ENCODE measurements around the gene PRMT5.

DNA sequence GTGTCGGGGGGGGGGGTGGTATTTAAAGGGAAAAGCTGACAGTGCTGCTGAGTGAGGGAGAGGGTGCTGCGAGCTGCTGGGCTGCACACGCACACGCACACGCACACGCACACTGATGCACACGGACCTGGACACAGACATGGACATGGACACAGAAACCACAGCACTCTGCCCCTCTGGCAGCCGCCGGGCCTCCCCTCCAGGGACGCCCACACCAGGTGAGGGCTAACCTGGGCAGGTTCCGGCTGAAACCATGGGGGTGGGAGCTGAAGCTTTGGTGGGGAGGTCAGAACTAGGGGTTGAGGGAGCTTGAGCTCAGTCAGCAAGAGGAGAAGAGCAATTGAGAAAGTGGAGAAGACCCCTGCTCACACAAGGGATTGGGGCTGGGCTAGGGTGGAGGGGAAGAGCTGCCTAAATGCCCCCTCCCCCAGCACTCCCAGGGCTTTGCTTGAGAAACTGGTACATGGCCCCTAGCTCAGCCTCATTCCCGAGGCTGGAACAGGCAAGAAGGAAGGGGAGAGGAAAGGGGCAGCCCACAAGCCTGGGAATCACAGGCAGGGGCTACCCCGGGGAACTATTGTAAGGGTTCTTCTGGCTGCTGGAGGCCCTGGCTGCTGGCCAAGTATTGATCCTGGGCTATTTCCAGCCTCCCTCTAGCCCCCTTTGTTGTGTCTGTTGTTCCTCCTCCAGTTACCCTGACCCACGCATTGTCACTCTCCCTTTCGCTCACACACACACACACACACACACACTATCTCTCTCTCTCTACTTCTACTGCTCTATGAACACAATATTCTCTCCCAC lies 45.8 kb downstream of the PRMT5 start, which contains the start of gene REM2:
- TF ChIP-seq, protein P1, sequence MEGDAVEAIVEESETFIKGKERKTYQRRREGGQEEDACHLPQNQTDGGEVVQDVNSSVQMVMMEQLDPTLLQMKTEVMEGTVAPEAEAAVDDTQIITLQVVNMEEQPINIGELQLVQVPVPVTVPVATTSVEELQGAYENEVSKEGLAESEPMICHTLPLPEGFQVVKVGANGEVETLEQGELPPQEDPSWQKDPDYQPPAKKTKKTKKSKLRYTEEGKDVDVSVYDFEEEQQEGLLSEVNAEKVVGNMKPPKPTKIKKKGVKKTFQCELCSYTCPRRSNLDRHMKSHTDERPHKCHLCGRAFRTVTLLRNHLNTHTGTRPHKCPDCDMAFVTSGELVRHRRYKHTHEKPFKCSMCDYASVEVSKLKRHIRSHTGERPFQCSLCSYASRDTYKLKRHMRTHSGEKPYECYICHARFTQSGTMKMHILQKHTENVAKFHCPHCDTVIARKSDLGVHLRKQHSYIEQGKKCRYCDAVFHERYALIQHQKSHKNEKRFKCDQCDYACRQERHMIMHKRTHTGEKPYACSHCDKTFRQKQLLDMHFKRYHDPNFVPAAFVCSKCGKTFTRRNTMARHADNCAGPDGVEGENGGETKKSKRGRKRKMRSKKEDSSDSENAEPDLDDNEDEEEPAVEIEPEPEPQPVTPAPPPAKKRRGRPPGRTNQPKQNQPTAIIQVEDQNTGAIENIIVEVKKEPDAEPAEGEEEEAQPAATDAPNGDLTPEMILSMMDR (optimal IDR thresholded peaks at IDR 0.05 in 1 of 3, IDR thresholded peaks at IDR 0.05 in 1 of 3, conservative IDR thresholded peaks at IDR 0.05 in 1 of 3; ENCODE audit: extremely low read depth in 1 of 3, insufficient read depth in 2 of 3, low read length in 3 of 3): no peak
- no peak for TF ChIP-seq EZH2 (IDR thresholded peaks at IDR 0.05; ENCODE audit: low read length)
